Measurements from ENCODE around the gene FRMD5.
"Not testable (repeated sequence)": the region's sequence is repeated elsewhere in the genome, so short reads cannot be mapped to it uniquely, and the experiment has no call there.

The FRMD5 gene

GRCh38 chr15:44087578-44088465, 107.2 kb downstream of the FRMD5 start:
- no peak for DNase-seq

GRCh38 chr15:44084770-44085169, 110.3 kb downstream of the FRMD5 start:
- DNase-seq, result no peak

- DNase-seq, result no peak
These were observed 110.9 kb downstream of the FRMD5 start for GRCh38 chr15:44084171-44084570.

DNA sequence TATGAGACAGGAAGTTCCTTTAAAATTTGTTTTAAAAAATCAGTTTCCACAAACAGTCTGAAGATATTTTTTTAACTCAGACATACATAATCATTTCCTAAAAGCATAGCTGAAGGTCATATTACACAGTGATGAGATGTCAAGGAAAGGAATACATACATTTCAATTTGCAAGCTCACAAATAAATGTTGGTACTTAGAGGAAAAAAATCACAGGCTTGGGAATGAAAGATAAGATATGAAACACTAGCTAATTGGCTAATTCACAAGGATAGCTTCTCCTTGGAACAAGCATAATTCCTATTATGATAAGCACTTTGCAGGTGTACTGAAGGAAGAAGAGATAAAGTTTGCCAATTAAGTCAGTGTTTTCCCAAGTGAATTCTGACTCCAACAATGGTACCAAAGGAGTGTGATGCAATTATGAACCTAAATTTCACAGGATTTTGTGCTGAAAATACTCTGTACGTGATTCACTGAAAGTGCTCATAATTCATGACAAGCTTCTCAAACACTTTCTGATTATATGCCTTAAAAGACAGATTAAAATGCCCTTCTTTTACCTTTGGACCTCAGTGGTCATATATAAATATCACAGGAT, 112.4 kb downstream of the FRMD5 start:
- no peak for DNase-seq

GRCh38 chr15:44081026-44082013, 113.8 kb downstream of the FRMD5 start:
- no peak for DNase-seq

GRCh38 chr15:44075535-44075934, 119.5 kb downstream of the FRMD5 start:
- no peak for DNase-seq

DNA sequence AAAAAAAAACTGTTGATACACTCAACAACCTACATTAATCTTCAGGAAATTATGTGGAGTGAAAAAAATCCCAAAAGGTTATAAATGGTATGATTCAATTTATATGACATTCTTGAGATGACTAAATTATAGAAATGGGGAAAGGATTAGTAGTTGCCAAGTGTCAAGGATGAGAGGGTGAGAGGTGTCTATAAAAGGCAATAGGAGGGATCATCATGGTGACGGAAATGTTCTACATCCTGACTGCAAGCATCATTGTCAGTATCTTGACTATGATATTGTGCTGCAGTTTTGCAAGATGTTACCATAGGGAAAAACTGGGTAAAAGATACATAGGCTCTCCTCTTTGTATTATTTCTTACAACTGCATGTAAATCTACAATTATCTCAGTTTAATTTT, 125.6 kb downstream of the FRMD5 start:
- no peak for DNase-seq

- DNase-seq, result no peak
These were observed 126.7 kb downstream of the FRMD5 start for GRCh38 chr15:44068347-44068746.

- DNase-seq, result no peak
These were observed 128.8 kb downstream of the FRMD5 start for GRCh38 chr15:44066211-44066827.

DNA sequence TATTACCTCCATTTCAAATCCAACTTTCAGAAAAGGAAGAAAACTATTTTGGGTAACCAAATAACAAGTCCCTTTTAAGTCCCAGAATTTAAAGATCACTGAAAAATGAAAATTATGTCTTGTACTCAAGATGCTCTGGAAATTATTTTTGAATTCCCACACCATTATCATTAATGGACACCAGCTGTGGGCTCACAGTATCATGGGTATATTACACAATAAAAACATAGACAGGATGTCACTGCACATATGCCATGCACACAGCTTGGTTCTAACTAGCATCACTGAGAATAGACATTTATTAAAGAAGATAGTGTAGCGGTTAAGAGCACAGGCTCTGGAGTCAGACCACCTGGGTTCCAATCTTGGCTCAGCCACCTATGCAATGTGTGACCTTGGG, 130.4 kb downstream of the FRMD5 start:
- DNase-seq, result no peak

- no peak for DNase-seq
These were observed 136.9 kb downstream of the FRMD5 start for GRCh38 chr15:44058126-44058525.

GRCh38 chr15:44045661-44046060, 149.4 kb downstream of the FRMD5 start:
- DNase-seq, result no peak

GRCh38 chr15:44045217-44045616, 149.9 kb downstream of the FRMD5 start:
- no peak for DNase-seq

DNA sequence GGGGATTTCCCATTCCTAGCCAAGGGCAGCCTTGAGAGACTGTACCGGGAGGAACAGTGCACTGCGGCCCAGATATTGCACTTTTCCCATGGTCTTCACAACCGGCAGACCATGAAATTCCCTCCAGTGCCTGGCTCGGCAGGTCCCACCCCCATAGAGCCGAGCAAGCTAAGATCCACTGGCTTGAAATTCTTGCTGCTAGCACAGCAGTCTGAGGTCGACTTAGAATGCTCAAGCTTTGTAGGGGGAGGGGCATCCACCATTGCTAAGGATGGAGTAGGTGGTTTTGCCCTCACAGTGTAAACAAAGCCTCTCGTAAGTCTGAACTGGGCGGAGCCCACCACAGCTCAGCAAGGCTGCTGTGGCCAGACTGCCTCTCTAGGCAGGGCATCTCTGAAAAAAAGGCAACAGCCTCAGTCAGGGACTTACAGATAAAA, 156.3 kb downstream of the FRMD5 start:
- no peak for DNase-seq

- DNase-seq, result no peak
These were observed 159.0 kb downstream of the FRMD5 start for GRCh38 chr15:44035781-44036699.

- DNase-seq, result no peak
These were observed 160.0 kb downstream of the FRMD5 start for GRCh38 chr15:44034933-44035624.

- DNase-seq, result no peak
These were observed 160.7 kb downstream of the FRMD5 start for GRCh38 chr15:44034334-44034733.

GRCh38 chr15:44033894-44034293, 161.2 kb downstream of the FRMD5 start:
- no peak for DNase-seq

DNA sequence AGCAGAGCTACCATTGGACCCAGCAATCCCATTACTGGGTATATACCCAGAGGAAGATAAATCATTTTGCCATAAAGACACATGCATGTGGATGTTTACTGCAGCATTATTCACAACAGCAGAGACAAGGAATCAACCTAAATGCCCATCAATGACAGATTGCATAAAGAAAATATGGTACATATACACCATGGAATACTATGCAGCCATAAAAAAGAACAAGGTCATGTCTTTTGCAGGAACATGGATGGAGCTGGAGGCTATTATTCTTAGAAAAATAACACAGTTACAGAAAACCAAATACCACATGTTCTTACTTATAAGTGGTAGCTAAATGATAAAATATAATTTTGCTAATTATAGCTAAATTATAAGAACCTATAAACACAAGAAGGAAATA, 162.3 kb downstream of the FRMD5 start:
- DNase-seq, result not testable (repeated sequence)

GRCh38 chr15:44029940-44030568, 165.0 kb downstream of the FRMD5 start:
- DNase-seq, result no peak

All from activated gamma-delta T cell (primary cell).